IMR-90 (cell line): Measurements from ENCODE around the gene TCF12.

ENCODE experiments used
- CEBPB ChIP-seq: IDR thresholded peaks from 2 replicates; pipeline ENCODE4 v1.6.1; 2012; ENCODE audit warnings: low read depth, low read length, improper control_type of control experiment
- NFE2L2 ChIP-seq: fragments of 150-350 bp; IDR thresholded peaks from 2 replicates; pipeline ENCODE4 v1.6.1; 2016; ENCODE audit warnings: low read depth, mild to moderate bottlenecking, low read length
- POLR2A ChIP-seq: IDR thresholded peaks from 2 replicates; pipeline ENCODE4 v1.6.1; 2012; ENCODE audit warnings: mild to moderate bottlenecking, low read depth, low read length
- RAD21 ChIP-seq: IDR thresholded peaks from 2 replicates; pipeline ENCODE4 v1.6.1; 2012; ENCODE audit warnings: low read length, improper control_type of control experiment
- RCOR1 ChIP-seq: IDR thresholded peaks from 2 replicates; pipeline ENCODE4 v1.6.1; 2012; ENCODE audit warnings: mild to moderate bottlenecking, low read length, improper control_type of control experiment; ENCODE audit not compliant: insufficient replicate concordance
- SMC3 ChIP-seq: fragments of 150-350 bp; IDR thresholded peaks from 2 replicates; pipeline ENCODE4 v1.6.1; 2016; ENCODE audit warnings: low read depth, mild to moderate bottlenecking, antibody characterized with exemption, low read length, moderate library complexity
- USF2 ChIP-seq: fragments of 150-350 bp; IDR thresholded peaks from 2 replicates; pipeline ENCODE4 v1.6.1; 2017; ENCODE audit warnings: mild to moderate bottlenecking, antibody characterized with exemption, low read length, low read depth
- TF ChIP-seq, protein P1 (sequence below): conservative IDR thresholded peaks from 2 replicates; pipeline ENCODE4 v1.5.1; 2012; ENCODE audit warnings: mild to moderate bottlenecking, low read depth, low read length, improper control_type of control experiment
- TF ChIP-seq, protein P2 (sequence below): fragments of 150-350 bp; IDR thresholded peaks from 2 replicates; pipeline ENCODE4 v1.6.1; 2016; ENCODE audit warnings: low read depth, mild to moderate bottlenecking, low read length, moderate library complexity, borderline replicate concordance

DNA sequence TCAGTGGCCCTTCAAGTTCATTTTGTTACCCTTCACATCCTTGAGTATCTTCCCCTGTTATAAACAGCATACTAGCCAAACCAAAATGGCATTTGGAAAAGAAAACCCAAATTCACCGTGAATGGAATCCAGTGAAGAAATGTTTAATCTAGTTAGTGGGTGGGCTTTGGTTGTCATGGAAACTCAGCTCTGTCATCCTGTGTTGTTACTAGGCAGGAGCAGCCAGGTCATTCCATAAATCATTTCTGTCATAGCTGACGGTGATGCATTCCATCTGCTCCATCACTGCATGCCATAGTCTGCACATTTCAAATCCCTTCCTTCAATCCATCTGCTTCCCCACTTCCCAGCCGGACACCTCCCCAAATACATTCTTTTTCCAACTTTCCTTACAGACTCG, 317.4 kb downstream of the TCF12 start:
- no peak; the same call in 1 of the 2 replicates for TF ChIP-seq RAD21
- TF ChIP-seq, protein P1, sequence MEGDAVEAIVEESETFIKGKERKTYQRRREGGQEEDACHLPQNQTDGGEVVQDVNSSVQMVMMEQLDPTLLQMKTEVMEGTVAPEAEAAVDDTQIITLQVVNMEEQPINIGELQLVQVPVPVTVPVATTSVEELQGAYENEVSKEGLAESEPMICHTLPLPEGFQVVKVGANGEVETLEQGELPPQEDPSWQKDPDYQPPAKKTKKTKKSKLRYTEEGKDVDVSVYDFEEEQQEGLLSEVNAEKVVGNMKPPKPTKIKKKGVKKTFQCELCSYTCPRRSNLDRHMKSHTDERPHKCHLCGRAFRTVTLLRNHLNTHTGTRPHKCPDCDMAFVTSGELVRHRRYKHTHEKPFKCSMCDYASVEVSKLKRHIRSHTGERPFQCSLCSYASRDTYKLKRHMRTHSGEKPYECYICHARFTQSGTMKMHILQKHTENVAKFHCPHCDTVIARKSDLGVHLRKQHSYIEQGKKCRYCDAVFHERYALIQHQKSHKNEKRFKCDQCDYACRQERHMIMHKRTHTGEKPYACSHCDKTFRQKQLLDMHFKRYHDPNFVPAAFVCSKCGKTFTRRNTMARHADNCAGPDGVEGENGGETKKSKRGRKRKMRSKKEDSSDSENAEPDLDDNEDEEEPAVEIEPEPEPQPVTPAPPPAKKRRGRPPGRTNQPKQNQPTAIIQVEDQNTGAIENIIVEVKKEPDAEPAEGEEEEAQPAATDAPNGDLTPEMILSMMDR, result no peak
- no peak for TF ChIP-seq POLR2A
- TF ChIP-seq SMC3, result no peak
- TF ChIP-seq, protein P2, sequence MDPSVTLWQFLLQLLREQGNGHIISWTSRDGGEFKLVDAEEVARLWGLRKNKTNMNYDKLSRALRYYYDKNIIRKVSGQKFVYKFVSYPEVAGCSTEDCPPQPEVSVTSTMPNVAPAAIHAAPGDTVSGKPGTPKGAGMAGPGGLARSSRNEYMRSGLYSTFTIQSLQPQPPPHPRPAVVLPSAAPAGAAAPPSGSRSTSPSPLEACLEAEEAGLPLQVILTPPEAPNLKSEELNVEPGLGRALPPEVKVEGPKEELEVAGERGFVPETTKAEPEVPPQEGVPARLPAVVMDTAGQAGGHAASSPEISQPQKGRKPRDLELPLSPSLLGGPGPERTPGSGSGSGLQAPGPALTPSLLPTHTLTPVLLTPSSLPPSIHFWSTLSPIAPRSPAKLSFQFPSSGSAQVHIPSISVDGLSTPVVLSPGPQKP, result no peak
- peak; percentile 49; the same call in 1 of the 2 replicates for TF ChIP-seq NFE2L2
- TF ChIP-seq CEBPB, result no peak
- no peak for TF ChIP-seq USF2
- no peak for TF ChIP-seq RCOR1
